PC-3 (cell line): ENCODE results near the gene LAMA2. TPM values are rescaled to one million over a fixed set of nuclear protein-coding genes. Genes with fewer than 3 reads are reported as not detected.

Experiments
- ATAC-seq: fragments of 200-7000 bp; cut with Tn5 transposase; 2 replicates; pipeline ENCODE4 v1.9.1; 2020; ENCODE audit warnings: mild to moderate bottlenecking, moderate library complexity
- BruUV-seq: library from RNA; stranded (reverse); fragments of 400-500 nt; replicated peaks from 2 replicates; lab custom pipeline; 2021; lab: Mats Ljungman, UMichigan
- CTCF ChIA-PET: fragments of 300-600 bp; sonication (Branson Sonifier 250); formaldehyde crosslinking; loops from one replicate; lab custom pipeline; 2022; ENCODE audit warnings: antibody characterized with exemption; lab: Charles Lee
- POLR2A ChIA-PET: fragments of 300-600 bp; sonication (Branson Sonifier 250); formaldehyde crosslinking; loops from one replicate; lab custom pipeline; 2022; ENCODE audit warnings: antibody characterized with exemption; ENCODE audit not compliant: unreplicated experiment; lab: Charles Lee
- DNase-seq: peaks from one replicate; pipeline ENCODE4 v3.0.0-alpha.2; 2015
- H2AFZ ChIP-seq: fragments of 300-600 bp; sonication (generic); 2 replicates; pipeline ENCODE4 v1.6.0; 2016; ENCODE audit warnings: antibody characterized with exemption, low read length
- H3F3A ChIP-seq: fragments of 300-600 bp; sonication (generic); one replicate; pipeline ENCODE4 v1.6.0; 2017; ENCODE audit warnings: antibody characterized with exemption, low read length, control low read depth, mild to moderate bottlenecking; ENCODE audit not compliant: unreplicated experiment
- H3K27ac ChIP-seq: fragments of 300-600 bp; sonication (generic); 2 replicates; pipeline ENCODE4 v1.5.1; 2016; ENCODE audit warnings: mild to moderate bottlenecking, low read length
- H3K27me3 ChIP-seq: fragments of 300-600 bp; sonication (generic); 2 replicates; pipeline ENCODE4 v1.6.1; 2016; ENCODE audit warnings: low read length, mixed read lengths
- H3K36me3 ChIP-seq: fragments of 300-600 bp; sonication (generic); 2 replicates; pipeline ENCODE4 v1.6.1; 2016; ENCODE audit warnings: low read depth, mixed run types, low read length, mixed read lengths
- H3K4me1 ChIP-seq: fragments of 300-600 bp; sonication (generic); 2 replicates; pipeline ENCODE4 v1.5.1; 2016; ENCODE audit warnings: low read length; ENCODE audit not compliant: insufficient read depth
- H3K4me2 ChIP-seq: fragments of 300-600 bp; sonication (generic); 2 replicates; pipeline ENCODE4 v1.6.0; 2016; ENCODE audit warnings: low read length
- H3K4me3 ChIP-seq: fragments of 300-600 bp; sonication (generic); 2 replicates; pipeline ENCODE4 v1.5.1; 2016; ENCODE audit warnings: mild to moderate bottlenecking, low read length, mixed read lengths
- H3K79me2 ChIP-seq: fragments of 300-600 bp; sonication (generic); 2 replicates; pipeline ENCODE4 v1.6.1; 2017; ENCODE audit warnings: low read length, mixed read lengths
- H3K9ac ChIP-seq: fragments of 300-600 bp; sonication (generic); 2 replicates; pipeline ENCODE4 v1.6.0; 2016; ENCODE audit warnings: mild to moderate bottlenecking, low read length
- H3K9me2 ChIP-seq: fragments of 300-600 bp; sonication (generic); replicated peaks from 2 replicates; pipeline ENCODE4 v1.6.1; 2016; ENCODE audit warnings: mixed run types, low read length, mixed read lengths
- H3K9me3 ChIP-seq: fragments of 300-600 bp; sonication (generic); 2 replicates; pipeline ENCODE4 v1.6.1; 2016; ENCODE audit warnings: low read length, mixed read lengths
- H4K20me1 ChIP-seq: fragments of 300-600 bp; sonication (generic); 2 replicates; pipeline ENCODE4 v1.6.1; 2016; ENCODE audit warnings: low read length, mixed read lengths
- CTCF ChIP-seq: fragments of 300-600 bp; sonication (generic); conservative IDR thresholded peaks from 2 replicates; pipeline ENCODE4 v1.5.1; 2017; ENCODE audit warnings: antibody characterized with exemption, low read depth, mild to moderate bottlenecking, low read length
- EZH2 ChIP-seq: fragments of 300-600 bp; sonication (generic); IDR thresholded peaks from one replicate; pipeline ENCODE4 v1.6.1; 2017; ENCODE audit warnings: antibody characterized with exemption, mild to moderate bottlenecking, low read length; ENCODE audit not compliant: unreplicated experiment
- EZH2phosphoT487 ChIP-seq: fragments of 300-600 bp; sonication (generic); IDR thresholded peaks from 2 replicates; pipeline ENCODE4 v1.6.1; 2018; ENCODE audit warnings: mild to moderate bottlenecking, antibody characterized with exemption, low read length, borderline replicate concordance
- intact Hi-C: fragments of 100-400 bp; cut with micrococcal nuclease; formaldehyde crosslinking; loops from 2 replicates; pipeline ENCODE4 v1.9.0; 2023
- total RNA-seq: library from RNA; depleted of rRNA; stranded (reverse); fragments of >200 nt; gene quantifications from 2 replicates; pipeline ENCODE4 v1.2.3, GENCODE V29; 2014

LAMA2 gene
- total RNA-seq, 1 experiment from 2014 or later, result 0.22 TPM

GRCh38 chr6:129485746-129486145 is 602.8 kb downstream of the LAMA2 start:
- no peaks in the 10 kb centered on the region for H4K20me1 ChIP-seq
- intact Hi-C loops, result no loop called here
- no TSS peak for BruUV-seq

GRCh38 chr6:129486327-129486726 is 603.4 kb downstream of the LAMA2 start:
- Histone ChIP-seq H4K20me1 (no peaks in the 10 kb centered on the region), H3K4me1 (peaks cover 24% of the 10 kb centered on the region), H3K9me2 (no peaks in the 10 kb centered on the region), H3K36me3 (no peaks in the 10 kb centered on the region), H3K27me3 (no peaks in the 10 kb centered on the region), H2AFZ (no peak overlapping the region), H3K27ac (no peak overlapping the region), H3K9ac (no peak overlapping the region), H3F3A (peaks cover 3% of the 10 kb centered on the region), H3K4me2 (no peak overlapping the region), H3K9me3 (no peaks in the 10 kb centered on the region), H3K4me3 (no peak overlapping the region), H3K79me2 (no peaks in the 10 kb centered on the region)
- DNase-seq, result no peak
- ATAC-seq, result no peak
- ChIA-PET CTCF (no interaction called here), POLR2A (no interaction called here)
- intact Hi-C loops, result no loop called here
- no peak for TF ChIP-seq EZH2
- TF ChIP-seq EZH2phosphoT487, result no peak
- no peak for TF ChIP-seq CTCF
- no TSS peak for BruUV-seq

More at GRCh38 chr6:129485746-129486145, 602.8 kb downstream of the LAMA2 start:
- CTCF ChIA-PET, result no interaction called here
- Histone ChIP-seq H3K9me3 (no peaks in the 10 kb centered on the region), H3K27ac (no peak overlapping the region), H3K79me2 (no peaks in the 10 kb centered on the region), H3K27me3 (no peaks in the 10 kb centered on the region), H3K4me3 (no peak overlapping the region), H3K9me2 (no peaks in the 10 kb centered on the region), H2AFZ (no peak overlapping the region), H3K9ac (no peak overlapping the region), H3K4me2 (no peak overlapping the region), H3K4me1 (peaks cover 20% of the 10 kb centered on the region), H3F3A (peaks cover 1% of the 10 kb centered on the region), H3K36me3 (no peaks in the 10 kb centered on the region)
- ATAC-seq (no peak), DNase-seq (no peak)
- POLR2A ChIA-PET, result no interaction called here
- no peak for TF ChIP-seq EZH2
- TF ChIP-seq EZH2phosphoT487, result no peak
- no peak for TF ChIP-seq CTCF

DNA sequence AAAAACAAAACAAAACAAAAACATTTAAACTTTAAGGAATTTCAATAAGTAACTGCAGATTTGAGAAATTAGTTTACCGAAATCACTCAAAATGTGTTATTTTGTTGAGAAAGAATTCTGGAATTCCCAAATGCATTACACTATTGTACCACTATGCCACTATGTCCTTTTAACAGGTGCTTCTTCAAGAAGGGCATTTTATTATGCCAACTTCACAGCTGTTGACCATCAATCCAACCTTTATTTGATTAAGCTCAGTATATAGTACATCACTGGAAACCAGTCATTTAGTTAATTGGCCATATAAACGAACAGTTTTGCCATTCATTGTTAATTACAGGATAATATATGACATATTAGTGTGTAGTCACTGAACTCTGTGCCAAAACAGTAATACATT is 605.4 kb downstream of the LAMA2 start:
- peaks cover 3% of the 10 kb centered on the region for H3F3A ChIP-seq
- H3K4me1 ChIP-seq, result peaks cover 41% of the 10 kb centered on the region
- H4K20me1 ChIP-seq, result no peaks in the 10 kb centered on the region
- H3K9me2 ChIP-seq, result no peaks in the 10 kb centered on the region
- H3K36me3 ChIP-seq, result no peaks in the 10 kb centered on the region
- no TSS peak for BruUV-seq
- ChIA-PET POLR2A (no interaction called here), CTCF (no interaction called here)
- no peak overlapping the region for H2AFZ ChIP-seq
- no peak overlapping the region for H3K27ac ChIP-seq
- ATAC-seq (no peak), DNase-seq (no peak)
- H3K4me3 ChIP-seq, result no peak overlapping the region
- intact Hi-C loops, result no loop called here
- H3K27me3 ChIP-seq, result no peaks in the 10 kb centered on the region
- no peaks in the 10 kb centered on the region for H3K9me3 ChIP-seq
- H3K9ac ChIP-seq, result no peak overlapping the region
- TF ChIP-seq EZH2phosphoT487 (no peak), CTCF (no peak), EZH2 (no peak)
- H3K79me2 ChIP-seq, result no peaks in the 10 kb centered on the region
- no peak overlapping the region for H3K4me2 ChIP-seq
